Mesenchymal stem cell (in vitro differentiated cells and primary cell): ENCODE results near the gene ADH5.

Experiments
- DNase-seq: peaks from one replicate; pipeline ENCODE4 v3.0.0-alpha.2; 2013
- H2AFZ ChIP-seq: one replicate; pipeline ENCODE4 v1.6.1; 2013; ENCODE audit warnings: low read depth, mild to moderate bottlenecking, control low read depth, inconsistent platforms, low read length, moderate library complexity
- H2AK5ac ChIP-seq: 2 replicates; pipeline ENCODE4 v1.6.1; 2013; ENCODE audit warnings: low read length, moderate library complexity, mild to moderate bottlenecking, inconsistent platforms; ENCODE audit not compliant: severe bottlenecking
- H2BK120ac ChIP-seq: one replicate; pipeline ENCODE4 v1.6.1; 2013; ENCODE audit warnings: low read depth, mild to moderate bottlenecking, inconsistent platforms, low read length, moderate library complexity
- H2BK12ac ChIP-seq, 2 experiments: one replicate each; pipeline ENCODE4 v1.6.1; 2013; ENCODE audit warnings: inconsistent platforms in 2 of 2, low read length in 2 of 2, mild to moderate bottlenecking in 2 of 2, moderate library complexity in 2 of 2, control low read depth in 1 of 2
- H2BK15ac ChIP-seq: one replicate; pipeline ENCODE4 v1.6.1; 2013; ENCODE audit warnings: mild to moderate bottlenecking, low read depth, inconsistent platforms; ENCODE audit not compliant: poor library complexity, severe bottlenecking
- H2BK5ac ChIP-seq: 2 replicates; pipeline ENCODE4 v1.6.1; 2013; ENCODE audit warnings: low read depth, mild to moderate bottlenecking, low read length, control low read depth, inconsistent platforms; ENCODE audit not compliant: poor library complexity, severe bottlenecking
- H3K14ac ChIP-seq, 2 experiments: one replicate each; pipeline ENCODE4 v1.6.1; 2013; ENCODE audit warnings: inconsistent platforms in 2 of 2, low read length in 2 of 2, control low read depth in 1 of 2, mild to moderate bottlenecking in 1 of 2, moderate library complexity in 1 of 2
- H3K18ac ChIP-seq, 2 experiments: one replicate each; pipeline ENCODE4 v1.6.1; 2013; ENCODE audit warnings: inconsistent platforms in 2 of 2, low read length in 2 of 2, control low read depth in 1 of 2, low read depth in 1 of 2, mild to moderate bottlenecking in 1 of 2
- H3K23ac ChIP-seq, 2 experiments: one replicate each; pipeline ENCODE4 v1.6.1; 2013; ENCODE audit warnings: inconsistent platforms in 2 of 2, low read length in 2 of 2, mild to moderate bottlenecking in 2 of 2, moderate library complexity in 2 of 2, control low read depth in 1 of 2
- H3K27ac ChIP-seq: 2 replicates; pipeline ENCODE4 v1.5.1; 2013; ENCODE audit warnings: mild to moderate bottlenecking, moderate library complexity, low read length, control low read depth, inconsistent platforms; ENCODE audit not compliant: poor library complexity, severe bottlenecking
- H3K27me3 ChIP-seq, 2 experiments: 2 replicates each; pipeline versions ENCODE4 v1.6.1 to v1.7.0; 2013; ENCODE audit warnings: low read length in 2 of 2, mild to moderate bottlenecking in 2 of 2, moderate library complexity in 2 of 2, control low read depth in 1 of 2, inconsistent platforms in 1 of 2; ENCODE audit not compliant: control insufficient read depth in 1 of 2, insufficient read depth in 1 of 2
- H3K36me3 ChIP-seq, 2 experiments: 2 replicates each; pipeline versions ENCODE4 v1.6.1 to v1.7.0; 2013; ENCODE audit warnings: low read length in 2 of 2, control low read depth in 1 of 2, inconsistent platforms in 1 of 2, low read depth in 1 of 2, mild to moderate bottlenecking in 1 of 2; ENCODE audit not compliant: insufficient read depth in 2 of 2, control insufficient read depth in 1 of 2
- H3K4ac ChIP-seq, 2 experiments: one replicate each; pipeline ENCODE4 v1.6.1; 2013; ENCODE audit warnings: inconsistent platforms in 2 of 2, low read length in 2 of 2, mild to moderate bottlenecking in 2 of 2, moderate library complexity in 2 of 2, control low read depth in 1 of 2, low read depth in 1 of 2
- H3K4me1 ChIP-seq: 2 replicates; pipeline ENCODE4 v1.6.1; 2013; ENCODE audit warnings: low read depth, low read length, control low read depth; ENCODE audit not compliant: control insufficient read depth, insufficient read depth
- H3K4me2 ChIP-seq: 2 replicates; pipeline ENCODE4 v1.6.1; 2013; ENCODE audit warnings: low read length, mild to moderate bottlenecking, inconsistent platforms; ENCODE audit not compliant: poor library complexity, severe bottlenecking
- H3K4me3 ChIP-seq, 2 experiments: 2 replicates each; pipeline versions ENCODE4 v1.5.1 to v1.7.0; 2013; ENCODE audit warnings: low read length in 2 of 2, mild to moderate bottlenecking in 2 of 2, control low read depth in 1 of 2, low read depth in 1 of 2; ENCODE audit not compliant: insufficient read depth in 1 of 2
- H3K79me1 ChIP-seq: replicated peaks from 2 replicates; pipeline ENCODE4 v1.6.1; 2013; ENCODE audit warnings: mild to moderate bottlenecking, control low read depth, low read length, inconsistent platforms; ENCODE audit not compliant: poor library complexity, severe bottlenecking
- H3K9ac ChIP-seq: 2 replicates; pipeline ENCODE4 v1.7.0; 2013; ENCODE audit warnings: mild to moderate bottlenecking, low read length, moderate library complexity
- H3K9me3 ChIP-seq: 2 replicates; pipeline ENCODE4 v1.7.0; 2013; ENCODE audit warnings: mild to moderate bottlenecking, low read length; ENCODE audit not compliant: control insufficient read depth
- H4K8ac ChIP-seq: one replicate; pipeline ENCODE4 v1.6.1; 2013; ENCODE audit warnings: inconsistent platforms, mild to moderate bottlenecking, low read length, moderate library complexity
- H4K91ac ChIP-seq: one replicate; pipeline ENCODE4 v1.6.1; 2013; ENCODE audit warnings: mild to moderate bottlenecking, low read length, inconsistent platforms
- WGBS: methylation state at CpG from one replicate; pipeline ENCODE4 v1.1.7; 2013; ENCODE audit warnings: mixed read lengths; 5-methylcytosine and 5-hydroxymethylcytosine counted together

ADH5 gene

GRCh38 chr4:99076292-99076976 is 12.2 kb downstream of the ADH5 start:
- Histone ChIP-seq H3K18ac (no peak overlapping the region), H3K4me1 (peaks cover 10% of the 10 kb centered on the region), H2BK5ac (no peak overlapping the region), H3K14ac (no peak overlapping the region), H3K4me2 (no peak overlapping the region), H3K9me3 (no peaks in the 10 kb centered on the region), H2BK15ac (no peak overlapping the region), H2AFZ (no peak overlapping the region), H2AK5ac (no peak overlapping the region), H3K36me3 (peaks cover 14 to 99% of the 10 kb centered on the region in 2 experiments), H4K91ac (no peak overlapping the region), H2BK120ac (no peak overlapping the region), H4K8ac (no peak overlapping the region), H3K27ac (no peak overlapping the region), H3K9ac (no peak overlapping the region), H3K4me3 (no peak overlapping the region), H3K27me3 (no peaks in the 10 kb centered on the region), H3K23ac (no peak overlapping the region), H3K4ac (no peak overlapping the region), H3K79me1 (peaks cover 22% of the 10 kb centered on the region), H2BK12ac (no peak overlapping the region)
- DNase-seq, result no peak
- over 99% methylated on average over 5 of the region's 5 CpGs for WGBS

- no peak for DNase-seq
- Histone ChIP-seq H3K36me3 (peaks cover 10 to 99% of the 10 kb centered on the region in 2 experiments), H3K4me3 (no peak overlapping the region), H2BK5ac (no peak overlapping the region), H2BK12ac (no peak overlapping the region), H2BK120ac (no peak overlapping the region), H3K18ac (no peak overlapping the region), H3K14ac (no peak overlapping the region), H2AK5ac (no peak overlapping the region), H3K27ac (no peak overlapping the region), H2BK15ac (no peak overlapping the region), H3K4ac (no peak overlapping the region), H3K9me3 (no peaks in the 10 kb centered on the region), H4K8ac (no peak overlapping the region), H3K4me2 (no peak overlapping the region), H3K23ac (no peak overlapping the region), H4K91ac (no peak overlapping the region), H3K4me1 (peaks cover 7% of the 10 kb centered on the region), H3K9ac (no peak overlapping the region), H3K79me1 (peaks cover 19% of the 10 kb centered on the region), H3K27me3 (no peaks in the 10 kb centered on the region), H2AFZ (no peak overlapping the region)
- WGBS, result 96% methylated on average over 6 of the region's 7 CpGs
Observed at GRCh38 chr4:99074816-99075215, 13.8 kb downstream of the ADH5 start.

- H3K9me3 ChIP-seq, result no peaks in the 10 kb centered on the region
- no peak overlapping the region for H3K4ac ChIP-seq
- H3K36me3 ChIP-seq, result peaks cover 11 to 96% of the 10 kb centered on the region in 2 experiments
- no peaks in the 10 kb centered on the region for H3K27me3 ChIP-seq
- no peak overlapping the region for H3K4me3 ChIP-seq
- DNase-seq, result no peak
- peaks cover 16% of the 10 kb centered on the region for H3K79me1 ChIP-seq
- no peak overlapping the region for H2BK15ac ChIP-seq
- no peak overlapping the region for H3K9ac ChIP-seq
- no peak overlapping the region for H3K23ac ChIP-seq
- H3K27ac ChIP-seq, result no peak overlapping the region
- 100% methylated on average over 3 of the region's 5 CpGs for WGBS
- no peak overlapping the region for H2BK120ac ChIP-seq
- no peak overlapping the region for H3K4me2 ChIP-seq
- peaks cover 2% of the 10 kb centered on the region for H3K4me1 ChIP-seq
- no peak overlapping the region for H4K8ac ChIP-seq
- H2AK5ac ChIP-seq, result no peak overlapping the region
- H2AFZ ChIP-seq, result no peak overlapping the region
- H4K91ac ChIP-seq, result no peak overlapping the region
- H3K14ac ChIP-seq, result no peak overlapping the region
- H2BK12ac ChIP-seq, result no peak overlapping the region
- no peak overlapping the region for H2BK5ac ChIP-seq
- H3K18ac ChIP-seq, result no peak overlapping the region
Observed at GRCh38 chr4:99071159-99071558, 17.4 kb downstream of the ADH5 start.

GRCh38 chr4:99067617-99068016 is 21.0 kb downstream of the ADH5 start:
- H2BK12ac ChIP-seq, result no peak overlapping the region
- H3K36me3 ChIP-seq, result peaks cover 8 to 70% of the 10 kb centered on the region in 2 experiments
- no peaks in the 10 kb centered on the region for H3K27me3 ChIP-seq
- H2AK5ac ChIP-seq, result no peak overlapping the region
- H3K14ac ChIP-seq, result no peak overlapping the region
- no peak overlapping the region for H3K9ac ChIP-seq
- no peak overlapping the region for H3K4ac ChIP-seq
- 86% methylated on average over 1 of the region's 1 CpG for WGBS
- peaks cover 1% of the 10 kb centered on the region for H3K4me1 ChIP-seq
- H2BK15ac ChIP-seq, result no peak overlapping the region
- no peak overlapping the region for H3K4me3 ChIP-seq
- no peak overlapping the region for H3K18ac ChIP-seq
- H2BK5ac ChIP-seq, result no peak overlapping the region
- no peak overlapping the region for H4K8ac ChIP-seq
- no peaks in the 10 kb centered on the region for H3K9me3 ChIP-seq
- no peak overlapping the region for H2AFZ ChIP-seq
- H3K27ac ChIP-seq, result no peak overlapping the region
- H3K4me2 ChIP-seq, result no peak overlapping the region
- H2BK120ac ChIP-seq, result no peak overlapping the region
- peaks cover 5% of the 10 kb centered on the region for H3K79me1 ChIP-seq
- no peak overlapping the region for H4K91ac ChIP-seq
- no peak for DNase-seq
- H3K23ac ChIP-seq, result no peak overlapping the region
